IPS DF 19.7 (cell line): ENCODE results near the gene HEPACAM.

ENCODE experiments used
- DNase-seq: peaks from one replicate; pipeline ENCODE4 v3.0.0-alpha.2; 2013; ENCODE audit warnings: low read depth, low spot score

HEPACAM gene

GRCh38 chr11:124900464-124900863, 35.4 kb downstream of the HEPACAM start:
- no peak for DNase-seq

- DNase-seq = no peak
Measured at GRCh38 chr11:124899383-124900145, 36.3 kb downstream of the HEPACAM start.

GRCh38 chr11:124898711-124899110, 37.1 kb downstream of the HEPACAM start:
- no peak for DNase-seq

- DNase-seq = no peak
Measured at GRCh38 chr11:124898263-124898680, 37.6 kb downstream of the HEPACAM start.

GRCh38 chr11:124897674-124898262, 38.1 kb downstream of the HEPACAM start, which contains the start of gene ROBO4:
Gene ROBO4, minus strand, starts transcription at chr11:124897865. Its CDS starts 70 bp downstream, at chr11:124897795.
- no peak for DNase-seq

- no peak for DNase-seq
Measured at GRCh38 chr11:124896821-124897391, 38.9 kb downstream of the HEPACAM start.

GRCh38 chr11:124896071-124896750, 39.6 kb downstream of the HEPACAM start:
- no peak for DNase-seq

- no peak for DNase-seq
Measured at GRCh38 chr11:124895471-124895971, 40.3 kb downstream of the HEPACAM start.

- DNase-seq = no peak
Measured at GRCh38 chr11:124894606-124895430, 41.0 kb downstream of the HEPACAM start.

GRCh38 chr11:124893781-124894401, 42.0 kb downstream of the HEPACAM start:
- DNase-seq = no peak

GRCh38 chr11:124892750-124893454, 42.9 kb downstream of the HEPACAM start:
- no peak for DNase-seq

- DNase-seq = no peak
Measured at GRCh38 chr11:124892146-124892545, 43.7 kb downstream of the HEPACAM start.

- no peak for DNase-seq
Measured at GRCh38 chr11:124891373-124891861, 44.4 kb downstream of the HEPACAM start.

GRCh38 chr11:124890683-124891372, 45.0 kb downstream of the HEPACAM start:
- DNase-seq = no peak

- no peak for DNase-seq
Measured at GRCh38 chr11:124890151-124890550, 45.7 kb downstream of the HEPACAM start.

- no peak for DNase-seq
Measured at GRCh38 chr11:124889191-124890091, 46.4 kb downstream of the HEPACAM start.

- DNase-seq = no peak
Measured at GRCh38 chr11:124887667-124888013, 48.2 kb downstream of the HEPACAM start.

GRCh38 chr11:124886978-124887666, 48.7 kb downstream of the HEPACAM start:
- no peak for DNase-seq
